HepG2 (cell line): ENCODE results near the gene HELZ2. TPM values are rescaled to one million over a fixed set of nuclear protein-coding genes. Genes with fewer than 3 reads are reported as not detected.

Experiments
- ARID5B ChIP-seq: IDR thresholded peaks from 2 replicates; pipeline ENCODE4 v1.4.0; 2020; ENCODE audit warnings: mild to moderate bottlenecking, missing genetic modification reagents
- ARNTL ChIP-seq: sonication (generic); formaldehyde crosslinking; IDR thresholded peaks from 2 replicates; pipeline ENCODE4 v1.4.0; 2020; ENCODE audit warnings: mild to moderate bottlenecking, missing genetic modification reagents
- BRF2 ChIP-seq: sonication (generic); formaldehyde crosslinking; IDR thresholded peaks from 2 replicates; pipeline ENCODE4 v1.8.1; 2022; ENCODE audit warnings: mild to moderate bottlenecking, missing genetic modification reagents
- HNF4G ChIP-seq, 2 experiments: sonication (generic) in 1 of 2; formaldehyde crosslinking in 1 of 2; IDR thresholded peaks; 2 replicates each; pipeline versions ENCODE4 v1.4.0 to v1.6.1; 2011 to 2020; ENCODE audit warnings: borderline replicate concordance in 2 of 2, low read depth in 2 of 2, mild to moderate bottlenecking in 2 of 2, low read length in 1 of 2, missing genetic modification reagents in 1 of 2, moderate library complexity in 1 of 2
- KLF12 ChIP-seq: sonication (generic); formaldehyde crosslinking; IDR thresholded peaks from 2 replicates; pipeline ENCODE4 v1.4.0; 2020; ENCODE audit warnings: missing genetic modification reagents, borderline replicate concordance
- LBX2 ChIP-seq: sonication (generic); formaldehyde crosslinking; IDR thresholded peaks from 2 replicates; pipeline ENCODE4 v1.5.0; 2020; ENCODE audit warnings: missing genetic modification reagents, mild to moderate bottlenecking, borderline replicate concordance
- MAZ ChIP-seq, 2 experiments: sonication (generic) in 1 of 2; formaldehyde crosslinking in 1 of 2; IDR thresholded peaks; 2 replicates each; pipeline versions ENCODE4 v1.5.0 to v1.6.1; 2012 to 2020; ENCODE audit warnings: low read depth in 2 of 2, mild to moderate bottlenecking in 2 of 2, borderline replicate concordance in 1 of 2, improper control_type of control experiment in 1 of 2, low read length in 1 of 2, missing genetic modification reagents in 1 of 2, moderate library complexity in 1 of 2
- NCOA1 ChIP-seq: sonication (generic); formaldehyde crosslinking; IDR thresholded peaks from 2 replicates; pipeline ENCODE4 v1.9.0; 2021; ENCODE audit warnings: missing genetic modification reagents
- NFRKB ChIP-seq: fragments of 450-650 bp; IDR thresholded peaks from 2 replicates; pipeline ENCODE4 v1.6.1; 2017
- PRPF4 ChIP-seq: fragments of 200-400 bp; formaldehyde crosslinking; IDR thresholded peaks from 2 replicates; pipeline ENCODE4 v1.6.1; 2016; ENCODE audit warnings: low read length, low read depth; ENCODE audit not compliant: poor library complexity, severe bottlenecking
- SETDB1 ChIP-seq: sonication (generic); formaldehyde crosslinking; IDR thresholded peaks from 2 replicates; pipeline ENCODE4 v1.5.1; 2020; ENCODE audit warnings: missing genetic modification reagents, mild to moderate bottlenecking, borderline replicate concordance
- XRCC5 ChIP-seq: fragments of 200-400 bp; formaldehyde crosslinking; optimal IDR thresholded peaks from 2 replicates; pipeline ENCODE3; 2017; ENCODE audit warnings: mild to moderate bottlenecking, low read length
- ZBTB21 ChIP-seq: sonication (generic); formaldehyde crosslinking; IDR thresholded peaks from 2 replicates; pipeline ENCODE4 v1.4.0; 2020; ENCODE audit warnings: missing genetic modification reagents
- ZNF33B ChIP-seq: sonication (generic); formaldehyde crosslinking; IDR thresholded peaks from 2 replicates; pipeline ENCODE4 v1.5.1; 2020; ENCODE audit warnings: mild to moderate bottlenecking, missing genetic modification reagents
- ZNF777 ChIP-seq: sonication (generic); formaldehyde crosslinking; IDR thresholded peaks from 2 replicates; pipeline ENCODE4 v1.4.0; 2020; ENCODE audit warnings: missing genetic modification reagents
- ZNF780A ChIP-seq: sonication (generic); formaldehyde crosslinking; IDR thresholded peaks from 2 replicates; pipeline ENCODE4 v1.8.0; 2022; ENCODE audit warnings: mild to moderate bottlenecking, missing genetic modification reagents, moderate library complexity
- ZXDC ChIP-seq: sonication (generic); formaldehyde crosslinking; IDR thresholded peaks from 2 replicates; pipeline ENCODE4 v1.5.0; 2020; ENCODE audit warnings: mild to moderate bottlenecking, missing genetic modification reagents
- polyA plus RNA-seq, 8 experiments: library from polyadenylated mRNA; depleted of rRNA in 3 of 8; stranded (reverse) in 7 of 8; unstranded in 1 of 8; fragments of >200 nt; fragmentation: Illumina TruSeq in 4 of 8; extraction: Trizol in 4 of 8; gene quantifications; 2 replicates each; pipeline versions ENCODE4 v1.2.1 to v1.2.3, GENCODE V29; 2011 to 2016; ENCODE audit warnings: low read depth in 4 of 8, missing spikeins in 1 of 8, mixed read lengths in 1 of 8; ENCODE audit not compliant: insufficient read depth in 1 of 8
- total RNA-seq, 5 experiments: library from RNA; depleted of rRNA; stranded (reverse); fragments of >200 nt; fragmentation: Illumina TruSeq; extraction: Trizol; gene quantifications; 2 replicates each; pipeline ENCODE4 v1.2.3, GENCODE V29; 2016; ENCODE audit warnings: low read depth in 1 of 5

Gene HELZ2
- total and polyA plus RNA-seq, 2 of the 13 experiments (the other 11 are each of a cell fraction or from before 2014, with no cell fraction given) = 9.6 to 10.1 TPM

- no peak for TF ChIP-seq ZXDC
- TF ChIP-seq ZNF33B (CRISPR knock-in tag) = no peak; the same call in 1 of the 2 replicates
- peak; percentile 59; the same call in 1 of the 2 replicates for TF ChIP-seq ARNTL (CRISPR knock-in tag)
- TF ChIP-seq BRF2 (CRISPR knock-in tag) = no peak
- TF ChIP-seq ZBTB21 (CRISPR knock-in tag) = no peak
- TF ChIP-seq ARID5B (CRISPR knock-in tag) = peak; percentile 21; the same call in 1 of the 2 replicates
- no peak for TF ChIP-seq LBX2 (CRISPR knock-in tag)
- no peak for TF ChIP-seq MAZ (IDR thresholded peaks at IDR 0.05; ENCODE audit: borderline replicate concordance, low read depth, low read length)
- TF ChIP-seq MAZ (CRISPR knock-in tag; IDR thresholded peaks at IDR 0.05; ENCODE audit: low read depth) = peak; percentile 67
- TF ChIP-seq KLF12 (CRISPR knock-in tag) = 0 out of 2 replicates have a peak, but pooled peaks have one; percentile 20
- peak; percentile 18 for TF ChIP-seq XRCC5
- TF ChIP-seq ZNF780A (CRISPR knock-in tag) = no peak
- TF ChIP-seq HNF4G (IDR thresholded peaks at IDR 0.05; ENCODE audit: borderline replicate concordance, low read depth, low read length) = 0 out of 2 replicates have a peak, but pooled peaks have one; percentile 20
- peak; percentile 25; the same call in 1 of the 2 replicates for TF ChIP-seq HNF4G (CRISPR knock-in tag; IDR thresholded peaks at IDR 0.05; ENCODE audit: borderline replicate concordance, low read depth)
- TF ChIP-seq ZNF777 (CRISPR knock-in tag) = no peak
- 0 out of 2 replicates have a peak, but pooled peaks have one; percentile 50 for TF ChIP-seq SETDB1
- no peak for TF ChIP-seq NFRKB
- no peak for TF ChIP-seq NCOA1
- TF ChIP-seq PRPF4 = no peak
Observed at GRCh38 chr20:63574829-63575743, 1.0 kb upstream of the HELZ2 start (continued).
